Activated T-helper 17 cell treated with anti-CD3 and anti-CD28 coated beads, Interleukin-2, amount 50 U/mL, for 72 hours (primary cell): ENCODE measurements around the gene CPM. TPM values are rescaled to one million over a fixed set of nuclear protein-coding genes. Genes with fewer than 3 reads are reported as not detected.
"Not testable (repeated sequence)": the region's sequence is repeated elsewhere in the genome, so short reads cannot be mapped to it uniquely, and the experiment has no call there.

Source experiments
- ATAC-seq: fragments of 150-1000 bp; cut with Tn5 transposase; replicated peaks from 2 replicates; pipeline ENCODE4 v1.10.0; 2021; ENCODE audit warnings: mild to moderate bottlenecking, moderate library complexity
- H3K27ac Mint-ChIP-seq: one replicate; pipeline ENCODE4 v1.8.0; 2022; ENCODE audit warnings: mixed read lengths
- H3K27me3 Mint-ChIP-seq: one replicate; pipeline ENCODE4 v1.8.0; 2022; ENCODE audit warnings: mixed read lengths
- H3K36me3 Mint-ChIP-seq: one replicate; pipeline ENCODE4 v1.8.0; 2022; ENCODE audit warnings: low read depth, mild to moderate bottlenecking, mixed read lengths
- H3K4me1 Mint-ChIP-seq: one replicate; pipeline ENCODE4 v1.8.0; 2022; ENCODE audit warnings: mixed read lengths
- H3K4me3 Mint-ChIP-seq: one replicate; pipeline ENCODE4 v1.8.0; 2022; ENCODE audit warnings: mild to moderate bottlenecking, mixed read lengths
- H3K9me3 Mint-ChIP-seq: one replicate; pipeline ENCODE4 v1.8.0; 2022; ENCODE audit warnings: mixed read lengths
- total RNA-seq, 2 donors: library from RNA; stranded (reverse); gene quantifications; one replicate each; pipeline ENCODE4 v1.2.3, GENCODE V29; 2022

The CPM gene
- total RNA-seq, 2 donors from 2014 or later: 3.6 to 6.3 TPM

- Mint-ChIP-seq H3K9me3 (no peaks in the 10 kb centered on the region), H3K36me3 (peaks cover 27% of the 10 kb centered on the region), H3K27ac (no peak overlapping the region), H3K4me3 (no peak overlapping the region), H3K27me3 (no peaks in the 10 kb centered on the region), H3K4me1 (no peaks in the 10 kb centered on the region)
- no peak for ATAC-seq
Measured at GRCh38 chr12:68804657-68805591, 128.0 kb downstream of the CPM start.

- ATAC-seq: no peak
- H3K36me3 Mint-ChIP-seq: peaks cover 18% of the 10 kb centered on the region
- no peaks in the 10 kb centered on the region for H3K9me3 Mint-ChIP-seq
- H3K4me1 Mint-ChIP-seq: no peaks in the 10 kb centered on the region
- no peak overlapping the region for H3K27ac Mint-ChIP-seq
- H3K4me3 Mint-ChIP-seq: no peak overlapping the region
- no peaks in the 10 kb centered on the region for H3K27me3 Mint-ChIP-seq
Measured at GRCh38 chr12:68803948-68804656, 128.9 kb downstream of the CPM start.

GRCh38 chr12:68802911-68803651, 129.9 kb downstream of the CPM start:
- not testable (repeated sequence) for H3K27ac Mint-ChIP-seq, H3K4me3 Mint-ChIP-seq, H3K4me1 Mint-ChIP-seq

GRCh38 chr12:68802372-68802745, 130.6 kb downstream of the CPM start:
- not testable (repeated sequence) for H3K36me3 Mint-ChIP-seq, H3K27me3 Mint-ChIP-seq, H3K9me3 Mint-ChIP-seq, H3K27ac Mint-ChIP-seq, H3K4me3 Mint-ChIP-seq, H3K4me1 Mint-ChIP-seq, ATAC-seq

More at GRCh38 chr12:68802911-68803651, 129.9 kb downstream of the CPM start:
- H3K36me3 Mint-ChIP-seq, H3K9me3 Mint-ChIP-seq, H3K27me3 Mint-ChIP-seq, ATAC-seq: not testable (repeated sequence)

Other genes with a start within 250 kb of the CPM start
- gene NUP107, start 246.2 kb downstream of the CPM start, total RNA-seq: 100 to 1,000 TPM; 106 to 134 TPM
- gene SLC35E3, start 187.0 kb downstream of the CPM start, total RNA-seq: 10 to 100 TPM; 12.3 to 12.6 TPM
- gene MDM2, start 125.0 kb downstream of the CPM start, total RNA-seq: 100 to 1,000 TPM; 339 to 432 TPM